ENCODE measurements around the gene HSPH1.

DNA sequence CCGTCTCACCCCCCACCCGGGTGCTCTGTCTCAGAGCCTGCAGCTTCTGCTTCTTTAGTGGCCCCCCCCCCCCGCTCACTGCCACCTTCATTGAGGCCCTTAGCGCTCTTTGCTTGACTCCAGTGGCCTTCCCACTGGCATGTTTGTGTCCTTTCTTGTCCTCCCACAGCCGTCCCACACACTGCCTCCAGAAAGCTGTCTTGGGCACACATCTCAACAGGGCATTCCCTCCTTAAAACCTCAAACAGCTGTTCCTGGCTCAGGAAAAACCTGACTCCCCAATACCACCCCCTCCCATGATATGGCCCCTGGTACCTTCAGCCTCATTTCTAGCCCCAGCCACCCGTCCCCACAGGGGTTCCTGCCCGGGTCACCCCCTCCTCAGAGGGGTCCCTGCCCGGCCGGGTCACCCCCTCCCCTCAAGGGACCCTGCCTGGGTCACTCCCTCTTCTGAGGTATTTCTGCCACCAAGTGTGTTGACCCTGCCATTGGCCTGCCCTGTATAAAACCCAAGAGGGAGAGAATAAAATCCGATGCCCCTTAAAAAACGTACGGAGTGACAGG is 46.9 kb upstream of the HSPH1 start:
- TF ChIP-seq JUND (IDR thresholded peaks at IDR 0.05; ENCODE audit: low read length) (no peak), YY1 (IDR thresholded peaks at IDR 0.05; ENCODE audit: low read depth, low read length) (no peak), POLR2A (IDR thresholded peaks at IDR 0.05; ENCODE audit: control extremely low read depth in 1 of 2, low read depth in 2 of 2, low read length in 2 of 2) (no peak), EZH2 (IDR thresholded peaks at IDR 0.05; ENCODE audit: low read depth, low read length, severe bottlenecking) (no peak), ZNF274 (IDR thresholded peaks at IDR 0.05; ENCODE audit: borderline replicate concordance, extremely low read depth, low read length) (no peak)

Measured in H1 (cell line).